ENCODE data around the gene PIGS. TPM values are rescaled to one million over a fixed set of nuclear protein-coding genes. Genes with fewer than 3 reads are reported as not detected.

PIGS gene
- total and polyA plus RNA-seq, 9 of the 15 experiments (the other 6 are each of a cell fraction or from before 2014, with no cell fraction given): 47.5 to 138 (median 57.6) TPM

- TF ChIP-seq ILK (tag; IDR thresholded peaks at IDR 0.05; ENCODE audit: borderline replicate concordance, low read depth) (no peak), ZNF707 (CRISPR knock-in tag; conservative IDR thresholded peaks at IDR 0.05) (no peak), DEAF1 (CRISPR knock-in tag; IDR thresholded peaks at IDR 0.05) (no peak), ETV1 (tag; conservative IDR thresholded peaks at IDR 0.05; ENCODE audit: low read depth) (peak; percentile 35; the same call in 1 of the 2 replicates), SMARCA4 (IDR thresholded peaks at IDR 0.05) (no peak), RFX7 (CRISPR knock-in tag; IDR thresholded peaks at IDR 0.05) (no peak), ZNF174 (CRISPR knock-in tag; IDR thresholded peaks at IDR 0.05) (no peak), ZNF408 (CRISPR knock-in tag; IDR thresholded peaks at IDR 0.05; ENCODE audit: low read depth) (no peak), MTA2 (IDR thresholded peaks at IDR 0.05; ENCODE audit: low read depth) (no peak), NBN (IDR thresholded peaks at IDR 0.05; ENCODE audit: low read depth) (peak; percentile 59; the same call in 1 of the 2 replicates), ETV5 (CRISPR knock-in tag; IDR thresholded peaks at IDR 0.05; ENCODE audit: low read depth) (no peak), ZNF785 (CRISPR knock-in tag; IDR thresholded peaks at IDR 0.05) (no peak)
- TF ChIP-seq, protein P1, sequence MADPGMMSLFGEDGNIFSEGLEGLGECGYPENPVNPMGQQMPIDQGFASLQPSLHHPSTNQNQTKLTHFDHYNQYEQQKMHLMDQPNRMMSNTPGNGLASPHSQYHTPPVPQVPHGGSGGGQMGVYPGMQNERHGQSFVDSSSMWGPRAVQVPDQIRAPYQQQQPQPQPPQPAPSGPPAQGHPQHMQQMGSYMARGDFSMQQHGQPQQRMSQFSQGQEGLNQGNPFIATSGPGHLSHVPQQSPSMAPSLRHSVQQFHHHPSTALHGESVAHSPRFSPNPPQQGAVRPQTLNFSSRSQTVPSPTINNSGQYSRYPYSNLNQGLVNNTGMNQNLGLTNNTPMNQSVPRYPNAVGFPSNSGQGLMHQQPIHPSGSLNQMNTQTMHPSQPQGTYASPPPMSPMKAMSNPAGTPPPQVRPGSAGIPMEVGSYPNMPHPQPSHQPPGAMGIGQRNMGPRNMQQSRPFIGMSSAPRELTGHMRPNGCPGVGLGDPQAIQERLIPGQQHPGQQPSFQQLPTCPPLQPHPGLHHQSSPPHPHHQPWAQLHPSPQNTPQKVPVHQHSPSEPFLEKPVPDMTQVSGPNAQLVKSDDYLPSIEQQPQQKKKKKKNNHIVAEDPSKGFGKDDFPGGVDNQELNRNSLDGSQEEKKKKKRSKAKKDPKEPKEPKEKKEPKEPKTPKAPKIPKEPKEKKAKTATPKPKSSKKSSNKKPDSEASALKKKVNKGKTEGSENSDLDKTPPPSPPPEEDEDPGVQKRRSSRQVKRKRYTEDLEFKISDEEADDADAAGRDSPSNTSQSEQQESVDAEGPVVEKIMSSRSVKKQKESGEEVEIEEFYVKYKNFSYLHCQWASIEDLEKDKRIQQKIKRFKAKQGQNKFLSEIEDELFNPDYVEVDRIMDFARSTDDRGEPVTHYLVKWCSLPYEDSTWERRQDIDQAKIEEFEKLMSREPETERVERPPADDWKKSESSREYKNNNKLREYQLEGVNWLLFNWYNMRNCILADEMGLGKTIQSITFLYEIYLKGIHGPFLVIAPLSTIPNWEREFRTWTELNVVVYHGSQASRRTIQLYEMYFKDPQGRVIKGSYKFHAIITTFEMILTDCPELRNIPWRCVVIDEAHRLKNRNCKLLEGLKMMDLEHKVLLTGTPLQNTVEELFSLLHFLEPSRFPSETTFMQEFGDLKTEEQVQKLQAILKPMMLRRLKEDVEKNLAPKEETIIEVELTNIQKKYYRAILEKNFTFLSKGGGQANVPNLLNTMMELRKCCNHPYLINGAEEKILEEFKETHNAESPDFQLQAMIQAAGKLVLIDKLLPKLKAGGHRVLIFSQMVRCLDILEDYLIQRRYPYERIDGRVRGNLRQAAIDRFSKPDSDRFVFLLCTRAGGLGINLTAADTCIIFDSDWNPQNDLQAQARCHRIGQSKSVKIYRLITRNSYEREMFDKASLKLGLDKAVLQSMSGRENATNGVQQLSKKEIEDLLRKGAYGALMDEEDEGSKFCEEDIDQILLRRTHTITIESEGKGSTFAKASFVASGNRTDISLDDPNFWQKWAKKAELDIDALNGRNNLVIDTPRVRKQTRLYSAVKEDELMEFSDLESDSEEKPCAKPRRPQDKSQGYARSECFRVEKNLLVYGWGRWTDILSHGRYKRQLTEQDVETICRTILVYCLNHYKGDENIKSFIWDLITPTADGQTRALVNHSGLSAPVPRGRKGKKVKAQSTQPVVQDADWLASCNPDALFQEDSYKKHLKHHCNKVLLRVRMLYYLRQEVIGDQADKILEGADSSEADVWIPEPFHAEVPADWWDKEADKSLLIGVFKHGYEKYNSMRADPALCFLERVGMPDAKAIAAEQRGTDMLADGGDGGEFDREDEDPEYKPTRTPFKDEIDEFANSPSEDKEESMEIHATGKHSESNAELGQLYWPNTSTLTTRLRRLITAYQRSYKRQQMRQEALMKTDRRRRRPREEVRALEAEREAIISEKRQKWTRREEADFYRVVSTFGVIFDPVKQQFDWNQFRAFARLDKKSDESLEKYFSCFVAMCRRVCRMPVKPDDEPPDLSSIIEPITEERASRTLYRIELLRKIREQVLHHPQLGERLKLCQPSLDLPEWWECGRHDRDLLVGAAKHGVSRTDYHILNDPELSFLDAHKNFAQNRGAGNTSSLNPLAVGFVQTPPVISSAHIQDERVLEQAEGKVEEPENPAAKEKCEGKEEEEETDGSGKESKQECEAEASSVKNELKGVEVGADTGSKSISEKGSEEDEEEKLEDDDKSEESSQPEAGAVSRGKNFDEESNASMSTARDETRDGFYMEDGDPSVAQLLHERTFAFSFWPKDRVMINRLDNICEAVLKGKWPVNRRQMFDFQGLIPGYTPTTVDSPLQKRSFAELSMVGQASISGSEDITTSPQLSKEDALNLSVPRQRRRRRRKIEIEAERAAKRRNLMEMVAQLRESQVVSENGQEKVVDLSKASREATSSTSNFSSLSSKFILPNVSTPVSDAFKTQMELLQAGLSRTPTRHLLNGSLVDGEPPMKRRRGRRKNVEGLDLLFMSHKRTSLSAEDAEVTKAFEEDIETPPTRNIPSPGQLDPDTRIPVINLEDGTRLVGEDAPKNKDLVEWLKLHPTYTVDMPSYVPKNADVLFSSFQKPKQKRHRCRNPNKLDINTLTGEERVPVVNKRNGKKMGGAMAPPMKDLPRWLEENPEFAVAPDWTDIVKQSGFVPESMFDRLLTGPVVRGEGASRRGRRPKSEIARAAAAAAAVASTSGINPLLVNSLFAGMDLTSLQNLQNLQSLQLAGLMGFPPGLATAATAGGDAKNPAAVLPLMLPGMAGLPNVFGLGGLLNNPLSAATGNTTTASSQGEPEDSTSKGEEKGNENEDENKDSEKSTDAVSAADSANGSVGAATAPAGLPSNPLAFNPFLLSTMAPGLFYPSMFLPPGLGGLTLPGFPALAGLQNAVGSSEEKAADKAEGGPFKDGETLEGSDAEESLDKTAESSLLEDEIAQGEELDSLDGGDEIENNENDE (IDR thresholded peaks at IDR 0.05; ENCODE audit: low read depth, low read length): no peak
- TF ChIP-seq, protein P2, sequence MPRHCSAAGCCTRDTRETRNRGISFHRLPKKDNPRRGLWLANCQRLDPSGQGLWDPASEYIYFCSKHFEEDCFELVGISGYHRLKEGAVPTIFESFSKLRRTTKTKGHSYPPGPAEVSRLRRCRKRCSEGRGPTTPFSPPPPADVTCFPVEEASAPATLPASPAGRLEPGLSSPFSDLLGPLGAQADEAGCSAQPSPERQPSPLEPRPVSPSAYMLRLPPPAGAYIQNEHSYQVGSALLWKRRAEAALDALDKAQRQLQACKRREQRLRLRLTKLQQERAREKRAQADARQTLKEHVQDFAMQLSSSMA (CRISPR knock-in tag; IDR thresholded peaks at IDR 0.05): no peak
Measured at GRCh38 chr17:28598799-28599310, 27.5 kb upstream of the PIGS start, which contains the start of gene SPAG5 (continued).
